IMR-90 (cell line): ENCODE measurements around the gene NRAS. TPM values are rescaled to one million over a fixed set of nuclear protein-coding genes. Genes with fewer than 3 reads are reported as not detected.

ENCODE experiments used
- ATAC-seq: fragments of 200-7000 bp; cut with Tn5 transposase; 2 replicates; pipeline ENCODE4 v1.9.1; 2020; ENCODE audit warnings: low read depth, mild to moderate bottlenecking, moderate library complexity
- BruUV-seq: library from RNA; stranded (reverse); fragments of 400-500 nt; replicated peaks from 2 replicates; lab custom pipeline; 2021; lab: Mats Ljungman, UMichigan
- CTCF ChIA-PET: fragments of 300-600 bp; formaldehyde crosslinking; extraction: SDS; loops from one replicate; lab custom pipeline; 2021; ENCODE audit warnings: antibody characterized with exemption; lab: Yijun Ruan, JAX
- POLR2A ChIA-PET: fragments of 300-600 bp; sonication (Branson Sonifier 250); formaldehyde crosslinking; loops from one replicate; lab custom pipeline; 2022; ENCODE audit warnings: antibody characterized with exemption; ENCODE audit not compliant: unreplicated experiment; lab: Charles Lee
- DNase-seq: peaks from one replicate; pipeline ENCODE4 v3.0.0; 2013
- H2AFZ ChIP-seq: replicated peaks from 2 replicates; pipeline ENCODE3; 2013; ENCODE audit warnings: low read length, mild to moderate bottlenecking; ENCODE audit not compliant: poor library complexity
- H2AK5ac ChIP-seq: 2 replicates; pipeline ENCODE4 v1.6.1; 2013; ENCODE audit warnings: low read depth, low read length, inconsistent platforms
- H2AK9ac ChIP-seq: replicated peaks from 2 replicates; pipeline ENCODE3; 2013; ENCODE audit warnings: mild to moderate bottlenecking, low read depth, low read length, moderate library complexity; ENCODE audit not compliant: poor library complexity
- H2BK120ac ChIP-seq: 2 replicates; pipeline ENCODE4 v1.6.1; 2013; ENCODE audit warnings: low read depth, low read length, inconsistent platforms
- H2BK15ac ChIP-seq: 3 replicates; pipeline ENCODE4 v1.6.1; 2013; ENCODE audit warnings: low read depth, low read length, inconsistent platforms
- H2BK20ac ChIP-seq: 2 replicates; pipeline ENCODE4 v1.6.1; 2013; ENCODE audit warnings: low read depth, mild to moderate bottlenecking, inconsistent platforms, low read length, moderate library complexity
- H2BK5ac ChIP-seq: 2 replicates; pipeline ENCODE4 v1.6.1; 2013; ENCODE audit warnings: mild to moderate bottlenecking, low read depth, low read length, inconsistent platforms; ENCODE audit not compliant: poor library complexity, severe bottlenecking
- H3K14ac ChIP-seq: replicated peaks from 2 replicates; pipeline ENCODE4 v1.6.1; 2013; ENCODE audit warnings: low read depth, low read length, inconsistent platforms
- H3K18ac ChIP-seq: 2 replicates; pipeline ENCODE4 v1.6.1; 2013; ENCODE audit warnings: low read depth, low read length, control low read depth
- H3K23ac ChIP-seq: 2 replicates; pipeline ENCODE4 v1.6.1; 2013; ENCODE audit warnings: low read depth, low read length, inconsistent platforms
- H3K27ac ChIP-seq: 2 replicates; pipeline ENCODE4 v1.5.1; 2013; ENCODE audit warnings: mild to moderate bottlenecking, control low read depth, low read length; ENCODE audit not compliant: insufficient read depth
- H3K27me3 ChIP-seq: 2 replicates; pipeline ENCODE4 v1.6.1; 2013; ENCODE audit warnings: low read length; ENCODE audit not compliant: control insufficient read depth, insufficient read depth
- H3K36me3 ChIP-seq: 2 replicates; pipeline ENCODE4 v1.6.1; 2013; ENCODE audit warnings: low read length, mixed read lengths; ENCODE audit not compliant: control insufficient read depth, insufficient read depth
- H3K4ac ChIP-seq: 2 replicates; pipeline ENCODE4 v1.6.1; 2013; ENCODE audit warnings: low read depth, low read length, inconsistent platforms
- H3K4me1 ChIP-seq: 2 replicates; pipeline ENCODE4 v1.6.1; 2013; ENCODE audit warnings: low read length, mixed read lengths; ENCODE audit not compliant: control insufficient read depth, insufficient read depth
- H3K4me2 ChIP-seq: 2 replicates; pipeline ENCODE4 v1.6.1; 2013; ENCODE audit warnings: low read depth, mild to moderate bottlenecking, control low read depth, low read length, moderate library complexity
- H3K4me3 ChIP-seq: 2 replicates; pipeline ENCODE4 v1.5.1; 2013; ENCODE audit warnings: low read depth, mild to moderate bottlenecking, control low read depth, low read length, moderate library complexity; ENCODE audit not compliant: insufficient read depth
- H3K56ac ChIP-seq: 2 replicates; pipeline ENCODE4 v1.6.1; 2013; ENCODE audit warnings: low read length, inconsistent platforms; ENCODE audit not compliant: insufficient read depth; ENCODE audit errors: extremely low read depth
- H3K79me1 ChIP-seq, 2 experiments: 2 replicates each; pipeline ENCODE4 v1.6.1; 2013; ENCODE audit warnings: low read length in 2 of 2, inconsistent platforms in 1 of 2, low read depth in 1 of 2
- H3K9ac ChIP-seq: 2 replicates; pipeline ENCODE4 v1.6.1; 2013; ENCODE audit warnings: low read depth, low read length, control low read depth
- H3K9me1 ChIP-seq: 2 replicates; pipeline ENCODE4 v1.6.1; 2013; ENCODE audit warnings: low read length, inconsistent platforms; ENCODE audit not compliant: insufficient read depth
- H3K9me3 ChIP-seq: 2 replicates; pipeline ENCODE4 v1.6.1; 2013; ENCODE audit warnings: low read length; ENCODE audit not compliant: control insufficient read depth, insufficient read depth
- H4K20me1 ChIP-seq: 2 replicates; pipeline ENCODE4 v1.6.1; 2013; ENCODE audit warnings: low read length, inconsistent platforms; ENCODE audit not compliant: insufficient read depth
- H4K5ac ChIP-seq: 2 replicates; pipeline ENCODE4 v1.6.1; 2013; ENCODE audit warnings: mild to moderate bottlenecking, low read depth, low read length, control low read depth
- H4K8ac ChIP-seq, 2 experiments: 2 replicates each; pipeline ENCODE4 v1.6.1; 2013; ENCODE audit warnings: low read depth in 2 of 2, low read length in 2 of 2, control low read depth in 1 of 2, inconsistent platforms in 1 of 2
- H4K91ac ChIP-seq: 2 replicates; pipeline ENCODE4 v1.6.1; 2013; ENCODE audit warnings: low read depth, low read length, inconsistent platforms; ENCODE audit not compliant: insufficient read depth
- CHD1 ChIP-seq: IDR thresholded peaks from 2 replicates; pipeline ENCODE4 v1.6.1; 2012; ENCODE audit warnings: low read depth, low read length, improper control_type of control experiment
- MAFK ChIP-seq: IDR thresholded peaks from 2 replicates; pipeline ENCODE4 v1.6.1; 2012; ENCODE audit warnings: low read depth, low read length, improper control_type of control experiment
- MAZ ChIP-seq: IDR thresholded peaks from 2 replicates; pipeline ENCODE4 v1.6.1; 2012; ENCODE audit warnings: low read depth, mild to moderate bottlenecking, low read length, improper control_type of control experiment, moderate library complexity, borderline replicate concordance
- MXI1 ChIP-seq: IDR thresholded peaks from 2 replicates; pipeline ENCODE4 v1.6.1; 2012; ENCODE audit warnings: low read depth, mild to moderate bottlenecking, low read length, moderate library complexity, borderline replicate concordance
- NFE2L2 ChIP-seq: fragments of 150-350 bp; IDR thresholded peaks from 2 replicates; pipeline ENCODE4 v1.6.1; 2016; ENCODE audit warnings: low read depth, mild to moderate bottlenecking, low read length
- RCOR1 ChIP-seq: IDR thresholded peaks from 2 replicates; pipeline ENCODE4 v1.6.1; 2012; ENCODE audit warnings: mild to moderate bottlenecking, low read length, improper control_type of control experiment; ENCODE audit not compliant: insufficient replicate concordance
- dilution Hi-C: fragments of 300-500 bp; cut with HindIII; formaldehyde crosslinking; loops from one replicate; pipeline ENCODE4 v1.14.3; 2018; ENCODE audit warnings: low sequenced_read_pairs; ENCODE audit not compliant: unreplicated experiment
- in situ Hi-C: fragments of 300-500 bp; cut with MboI; formaldehyde crosslinking; loops from 3 replicates; pipeline ENCODE4 v1.14.3; 2019; ENCODE audit warnings: low sequenced_read_pairs, inconsistent platforms, mixed read lengths
- intact Hi-C: fragments of 100-400 bp; cut with micrococcal nuclease; formaldehyde crosslinking; loops from 2 replicates; pipeline ENCODE4 v1.10.0; 2022
- polyA plus RNA-seq, 3 experiments: library from polyadenylated mRNA; depleted of rRNA; stranded (reverse); fragments of >200 nt; gene quantifications; 2 replicates each; pipeline ENCODE4 v1.2.3, GENCODE V29; 2012; ENCODE audit warnings: low replicate concordance in 1 of 3
- total RNA-seq: library from RNA; depleted of rRNA; stranded (reverse); fragments of >200 nt; gene quantifications from 2 replicates; pipeline ENCODE4 v1.2.3, GENCODE V29; 2012
- TF ChIP-seq, protein P1 (sequence below): fragments of 150-350 bp; IDR thresholded peaks from 2 replicates; pipeline ENCODE4 v1.6.1; 2017; ENCODE audit warnings: mild to moderate bottlenecking, antibody characterized with exemption, low read length, low read depth

The NRAS gene
- total and polyA plus RNA-seq, 2 of the 4 experiments (the other 2 are of a cell fraction), result 27.4 to 85.9 TPM

DNA sequence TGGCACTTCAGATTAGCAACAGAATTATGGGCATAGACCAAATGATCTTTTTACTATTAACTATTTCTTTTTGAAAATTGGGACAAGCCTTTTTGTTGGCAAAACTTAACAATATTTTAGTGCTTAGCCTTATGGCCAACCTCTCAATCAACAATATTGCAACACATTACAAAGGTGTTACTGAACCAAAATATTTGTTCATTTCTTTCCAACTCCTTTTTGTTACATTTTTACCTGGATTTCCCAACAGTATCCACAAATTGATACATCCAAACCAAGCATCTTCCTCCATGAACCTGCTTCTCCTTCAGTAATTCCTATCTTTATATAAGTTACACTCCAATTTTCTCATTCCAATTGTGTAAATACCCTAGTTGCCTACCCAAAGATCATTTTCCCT, 19.8 kb downstream of the NRAS start:
- DNase-seq (no peak), ATAC-seq (no peak)
- Histone ChIP-seq H4K20me1 (no peaks in the 10 kb centered on the region), H2BK120ac (no peak overlapping the region), H4K8ac (no peak overlapping the region), H4K91ac (no peak overlapping the region), H2BK20ac (no peak overlapping the region), H3K9me3 (no peaks in the 10 kb centered on the region), H2AFZ (no peak overlapping the region), H3K4me1 (no peaks in the 10 kb centered on the region), H2AK5ac (no peak overlapping the region), H3K9me1 (no peaks in the 10 kb centered on the region), H3K4ac (no peak overlapping the region), H3K4me3 (no peak overlapping the region), H3K79me1 (no peaks in the 10 kb centered on the region), H3K23ac (no peak overlapping the region), H3K18ac (no peak overlapping the region), H2BK5ac (no peak overlapping the region), H3K36me3 (no peaks in the 10 kb centered on the region), H3K4me2 (no peak overlapping the region), H2BK15ac (no peak overlapping the region), H3K9ac (no peak overlapping the region), H4K5ac (no peak overlapping the region), H3K14ac (no peak overlapping the region), H3K27ac (no peak overlapping the region), H3K27me3 (no peaks in the 10 kb centered on the region; the same call in 1 of the 2 replicates), H2AK9ac (no peak overlapping the region), H3K56ac (no peak overlapping the region)
- no TSS peak for BruUV-seq
- dilution Hi-C loops (no loop called here), in situ Hi-C loops (no loop called here), intact Hi-C loops (no loop called here)
- ChIA-PET POLR2A (no interaction called here), CTCF (no interaction called here)
- no peak for TF ChIP-seq MAFK
- no peak for TF ChIP-seq RCOR1
- TF ChIP-seq CHD1, result no peak
- no peak for TF ChIP-seq NFE2L2
- TF ChIP-seq MAZ, result no peak
- TF ChIP-seq MXI1, result no peak
- TF ChIP-seq, protein P1, sequence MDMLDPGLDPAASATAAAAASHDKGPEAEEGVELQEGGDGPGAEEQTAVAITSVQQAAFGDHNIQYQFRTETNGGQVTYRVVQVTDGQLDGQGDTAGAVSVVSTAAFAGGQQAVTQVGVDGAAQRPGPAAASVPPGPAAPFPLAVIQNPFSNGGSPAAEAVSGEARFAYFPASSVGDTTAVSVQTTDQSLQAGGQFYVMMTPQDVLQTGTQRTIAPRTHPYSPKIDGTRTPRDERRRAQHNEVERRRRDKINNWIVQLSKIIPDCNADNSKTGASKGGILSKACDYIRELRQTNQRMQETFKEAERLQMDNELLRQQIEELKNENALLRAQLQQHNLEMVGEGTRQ, result no peak
